SK-N-MC (cell line): ENCODE results near the gene KRTAP29-1.

Experiments used
- EZH2 ChIP-seq: fragments of 200-600 bp; sonication (generic); IDR thresholded peaks from one replicate; pipeline ENCODE4 v1.6.1; 2017; ENCODE audit warnings: antibody characterized with exemption
- FOXP2 ChIP-seq: optimal IDR thresholded peaks from 2 replicates; pipeline ENCODE3; 2011; ENCODE audit warnings: mild to moderate bottlenecking, moderate library complexity; ENCODE audit not compliant: insufficient read depth; ENCODE audit errors: extremely low read length, control extremely low read depth
- POLR2AphosphoS5 ChIP-seq: IDR thresholded peaks from 2 replicates; pipeline ENCODE4 v1.6.1; 2012; ENCODE audit warnings: mild to moderate bottlenecking, low read depth, low read length, borderline replicate concordance

DNA sequence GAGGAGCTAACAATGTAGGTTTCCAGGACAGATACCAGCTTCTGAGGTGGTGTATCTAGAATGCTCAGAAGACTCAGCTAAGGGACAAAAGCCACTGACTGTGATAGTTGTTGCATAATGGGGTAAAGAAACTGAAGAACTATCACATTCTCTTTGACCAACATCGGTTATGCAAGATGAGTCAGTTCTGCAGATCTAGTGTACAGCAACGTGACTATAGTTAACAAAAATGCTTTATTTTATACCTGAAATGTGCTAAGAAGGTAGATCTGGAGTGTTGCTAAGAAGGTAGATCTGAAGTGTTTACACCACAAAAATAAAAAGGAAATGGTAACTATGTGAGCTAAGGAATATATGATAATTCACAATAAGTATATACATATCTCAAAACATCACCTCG lies 34.9 kb downstream of the KRTAP29-1 start:
- TF ChIP-seq EZH2 (no peak), POLR2AphosphoS5 (no peak), FOXP2 (no peak)
